Measurements from ENCODE around the gene RAB40B.

The RAB40B gene

DNA sequence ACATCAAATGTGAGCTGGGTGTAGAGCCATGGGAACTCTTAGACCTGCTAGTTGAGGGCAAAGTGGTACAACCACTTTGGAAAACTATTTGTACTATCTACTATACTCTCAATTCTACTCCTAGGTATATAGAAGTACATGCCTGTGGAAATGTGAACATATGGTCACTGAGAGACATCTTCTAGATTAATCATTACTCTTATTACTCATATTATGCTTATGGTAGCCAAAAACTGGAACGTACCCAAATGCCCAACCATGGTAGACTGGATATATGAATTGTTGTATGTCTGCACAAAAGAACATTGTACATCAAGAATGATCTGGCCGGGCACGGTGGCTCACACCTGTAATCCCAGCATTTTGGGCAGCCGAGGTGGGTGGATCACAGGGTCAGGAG, 53.0 kb downstream of the RAB40B start:
- DNase-seq, result no peak

DNA sequence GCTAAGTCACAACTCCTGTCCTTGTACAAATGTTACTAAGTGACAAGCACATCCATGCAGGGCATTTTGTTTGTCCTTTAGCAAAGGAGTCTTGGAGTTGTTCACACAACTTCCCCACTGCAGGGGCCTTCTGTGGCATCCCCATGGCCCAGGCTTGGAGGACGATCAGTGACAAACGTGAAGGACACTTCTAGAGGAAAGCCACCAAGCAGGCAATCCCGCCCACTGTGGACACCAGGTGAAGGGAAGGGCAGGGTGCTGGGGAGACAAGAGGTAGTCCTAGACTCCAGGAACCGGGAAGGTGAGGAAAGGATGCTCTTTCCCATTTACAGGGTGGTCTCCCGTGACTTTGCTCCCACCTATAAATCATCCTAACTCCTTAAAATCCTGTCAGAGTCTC, 54.4 kb downstream of the RAB40B start:
- DNase-seq, result no peak

DNA sequence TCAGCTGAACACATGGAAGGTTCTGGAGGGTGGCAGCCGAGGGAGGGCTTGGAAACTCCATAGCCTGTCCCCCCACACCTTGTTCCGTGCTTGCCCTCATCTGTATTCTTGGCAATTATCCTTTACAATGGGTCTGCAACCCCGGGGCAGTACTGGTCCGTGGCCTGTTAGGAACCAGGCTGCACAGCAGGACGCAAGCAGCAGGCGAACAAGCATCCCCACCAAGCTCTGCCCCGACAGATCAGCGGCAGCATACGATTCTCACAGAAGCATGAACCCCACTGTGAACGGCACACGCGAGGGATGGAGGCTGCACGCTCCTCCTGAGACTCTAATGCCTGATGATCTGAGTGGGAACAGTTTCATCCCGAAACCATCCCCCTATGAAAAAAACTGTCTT, 56.5 kb downstream of the RAB40B start:
- DNase-seq, result no peak

DNA sequence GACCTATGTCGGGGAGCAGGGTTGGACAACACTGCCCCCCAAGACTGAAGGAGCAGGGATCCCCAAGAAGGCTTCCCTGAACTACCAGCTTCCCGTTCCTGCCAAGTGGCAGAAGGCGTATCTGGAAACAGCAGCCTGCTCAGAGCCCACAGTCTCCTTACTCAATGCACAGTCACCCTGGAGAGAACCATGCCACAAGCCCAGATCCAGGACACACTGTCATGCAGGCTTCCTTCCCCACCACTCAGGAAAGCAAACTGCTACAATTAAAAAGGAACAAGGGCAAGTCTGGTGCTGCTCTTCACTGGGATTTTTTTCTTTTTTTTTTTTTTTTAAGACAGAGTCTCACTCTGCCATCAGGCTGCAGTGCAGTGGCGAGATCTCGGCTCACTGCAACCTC, 58.5 kb downstream of the RAB40B start:
- no peak for DNase-seq

DNA sequence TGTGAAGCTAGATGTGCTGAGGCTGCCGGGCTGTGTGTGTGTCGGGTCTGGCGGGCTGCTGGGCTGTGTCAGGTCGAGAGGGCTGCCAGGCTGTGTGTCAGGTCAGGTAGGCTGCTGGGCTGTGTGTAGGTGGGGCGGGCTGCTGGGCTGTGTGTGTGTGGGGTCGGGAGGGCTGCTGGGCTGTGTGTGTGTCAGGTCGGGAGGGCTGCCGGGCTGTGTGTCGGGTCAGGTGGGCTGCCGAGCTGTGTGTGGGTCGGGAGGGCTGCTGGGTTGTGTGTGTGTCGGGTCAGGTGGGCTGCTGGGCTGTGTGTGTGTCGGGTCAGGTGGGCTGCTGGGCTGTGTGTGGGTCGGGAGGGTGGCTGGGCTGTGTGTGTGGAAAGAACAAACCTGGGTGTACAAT, 58.9 kb downstream of the RAB40B start:
- no peak for DNase-seq

DNA sequence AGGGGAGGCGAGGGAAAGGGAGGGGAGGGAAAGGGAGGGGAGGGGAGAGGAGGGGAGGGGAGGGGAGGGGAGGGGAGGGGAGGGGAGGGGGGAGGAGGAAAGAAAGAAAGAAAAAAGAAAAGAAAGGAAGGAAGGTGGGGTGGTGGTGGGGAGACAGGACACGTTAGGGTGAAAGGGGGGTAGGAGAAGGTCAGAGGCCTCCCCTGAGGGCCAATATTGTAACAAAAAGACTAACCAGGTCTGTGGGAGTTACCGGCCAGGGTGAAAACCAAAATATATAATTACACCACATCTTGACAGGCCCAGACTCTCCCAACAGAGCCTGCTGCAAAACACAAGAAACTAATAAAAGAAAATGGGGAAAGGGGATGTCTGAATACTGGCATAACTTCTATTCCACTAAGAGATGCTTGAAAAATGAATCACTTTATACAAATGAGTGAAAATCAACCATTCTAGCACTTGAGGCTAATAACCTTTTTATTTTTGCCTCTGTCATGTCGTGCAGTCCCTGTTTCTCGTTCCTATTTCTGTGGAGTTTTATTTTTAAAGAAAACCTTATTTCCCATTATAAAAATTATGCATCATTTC, 60.2 kb downstream of the RAB40B start:
- no peak for DNase-seq

DNA sequence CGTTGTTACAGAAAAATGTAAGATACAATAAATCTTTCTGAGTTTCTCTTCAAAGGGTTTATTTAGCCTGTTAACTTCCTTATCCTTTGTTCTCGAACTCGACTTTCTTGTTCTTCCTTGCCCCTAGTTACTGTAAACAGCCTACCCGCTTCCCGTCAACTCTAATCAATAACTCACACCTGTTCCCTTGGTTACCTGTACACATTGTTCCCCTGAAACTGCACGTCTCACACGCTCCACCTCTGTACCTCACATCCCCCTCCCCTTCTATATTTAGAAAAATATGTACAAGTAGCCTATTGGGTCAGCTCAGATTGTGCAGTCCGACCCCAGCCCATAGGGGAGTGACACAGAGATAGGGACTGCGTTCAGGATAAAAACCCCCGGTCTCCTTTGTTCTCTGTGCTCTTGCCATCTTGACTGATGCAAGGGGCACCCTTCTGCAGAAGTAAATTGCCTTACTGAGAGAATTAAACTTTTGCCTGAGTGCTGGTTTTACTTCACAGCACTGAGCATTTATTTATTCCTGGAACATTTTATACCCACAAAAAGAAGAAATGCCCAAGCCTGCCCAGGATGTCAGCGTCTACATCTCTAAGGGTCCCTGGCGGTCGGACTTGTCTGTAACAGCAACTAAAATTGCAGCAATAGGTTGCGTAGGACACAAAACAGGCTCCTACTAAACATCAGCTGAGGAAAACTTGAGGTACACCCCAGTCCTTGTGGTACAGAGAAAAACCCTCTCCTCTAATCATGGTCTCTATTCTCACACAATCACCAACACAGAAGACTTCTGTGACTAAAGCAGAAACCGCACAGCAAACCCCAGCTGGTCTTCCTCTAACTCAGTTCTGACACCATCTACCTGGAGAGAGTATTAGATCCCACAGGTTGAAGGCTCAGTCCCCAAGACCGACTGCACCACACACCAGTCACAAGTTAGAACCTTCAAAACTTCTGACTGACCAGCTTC, 61.6 kb downstream of the RAB40B start:
- no peak for DNase-seq

DNA sequence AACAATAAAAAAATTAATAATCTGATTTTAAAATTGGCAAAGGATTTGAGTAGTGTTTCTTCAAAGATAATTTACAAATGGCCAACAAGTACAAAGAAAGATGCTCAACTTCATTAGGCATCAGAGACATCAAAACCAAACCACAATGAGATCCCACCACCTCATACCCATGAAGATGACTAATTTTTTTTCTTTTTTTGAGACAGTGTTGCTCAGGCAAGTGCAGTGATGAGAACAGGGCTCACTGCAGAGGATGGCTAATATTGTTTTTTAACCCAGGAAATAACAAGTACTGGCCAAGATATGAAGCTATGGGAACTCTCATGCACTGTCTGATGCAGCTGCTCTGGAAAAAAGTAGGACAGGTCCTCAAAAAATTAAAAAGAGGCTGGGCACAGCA, 65.2 kb downstream of the RAB40B start:
- no peak for DNase-seq

DNA sequence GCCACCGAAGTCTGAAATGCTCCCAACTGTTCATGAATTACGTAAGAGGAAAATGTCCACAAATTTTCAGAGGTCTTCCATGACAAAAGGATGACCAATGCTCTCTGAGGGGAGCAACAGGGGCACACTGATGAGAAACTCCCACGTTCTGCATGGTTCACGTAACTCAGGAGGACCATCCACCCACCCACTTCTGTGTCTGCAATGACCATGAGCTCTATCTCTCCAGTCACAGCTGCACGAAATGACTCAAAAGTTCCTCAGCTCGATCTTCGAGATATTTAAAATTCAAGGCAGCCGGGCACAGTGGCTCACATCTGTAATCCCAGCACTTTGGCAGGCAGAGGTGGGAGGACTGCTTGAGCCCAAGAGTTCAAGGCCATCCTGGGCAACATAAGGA, 66.0 kb downstream of the RAB40B start:
- DNase-seq, result no peak

DNA sequence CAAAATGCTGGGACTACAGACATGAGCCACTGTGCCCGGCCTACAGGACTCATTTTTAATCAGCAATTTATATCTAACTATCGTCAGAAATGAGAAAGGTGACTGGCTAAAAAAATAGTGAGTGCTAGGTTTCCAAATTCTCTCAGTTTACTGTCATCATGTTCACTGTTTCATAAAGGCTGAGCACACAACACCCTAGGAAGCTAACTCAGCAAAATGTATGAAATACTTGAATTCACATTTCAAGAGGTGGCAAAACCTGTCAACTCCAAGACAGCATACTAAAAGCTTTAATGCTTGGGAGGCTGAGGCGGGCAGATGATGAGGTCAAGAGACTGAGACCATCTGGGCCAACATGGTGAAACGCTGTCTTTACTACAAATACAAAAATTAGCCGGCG, 67.0 kb downstream of the RAB40B start:
- DNase-seq, result no peak

DNA sequence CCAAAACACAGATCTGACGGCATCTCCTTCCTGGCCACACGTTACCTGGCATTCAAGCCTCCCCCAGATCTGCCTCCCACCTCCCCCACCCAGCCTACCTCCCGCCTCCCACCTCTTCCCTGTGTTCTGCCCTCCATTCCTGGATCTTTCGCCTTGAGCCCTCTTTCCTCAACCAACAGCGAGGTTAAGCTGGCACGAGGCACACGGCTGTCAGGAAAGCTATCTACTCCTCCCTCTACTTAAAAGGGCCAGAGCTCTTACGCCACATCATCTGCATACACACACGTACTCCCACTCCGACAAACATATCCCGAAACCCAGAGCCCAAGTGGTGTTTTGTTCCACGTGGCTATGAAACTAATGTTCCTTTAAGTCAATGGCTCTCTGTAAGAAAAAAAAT, 68.3 kb downstream of the RAB40B start:
- DNase-seq, result no peak

DNA sequence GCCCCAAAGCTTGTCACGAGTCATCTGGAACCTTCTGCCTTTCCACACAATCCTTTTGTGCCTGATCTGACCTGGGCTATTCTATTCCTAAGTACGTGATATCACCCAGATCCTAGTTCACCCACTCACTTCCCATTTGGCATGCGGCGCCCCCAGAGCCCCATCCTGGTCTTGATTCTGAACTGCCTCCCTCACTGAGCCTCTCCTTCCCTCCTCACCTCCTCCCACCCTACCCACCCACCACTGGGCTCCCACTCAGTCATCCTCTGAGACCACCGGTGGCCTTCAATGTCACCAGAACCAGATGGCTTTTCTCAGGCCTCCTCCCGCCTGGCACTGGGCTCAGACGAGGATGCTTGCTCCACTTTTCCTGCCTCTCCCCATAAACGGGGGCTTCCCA, 68.8 kb downstream of the RAB40B start:
- no peak for DNase-seq

DNA sequence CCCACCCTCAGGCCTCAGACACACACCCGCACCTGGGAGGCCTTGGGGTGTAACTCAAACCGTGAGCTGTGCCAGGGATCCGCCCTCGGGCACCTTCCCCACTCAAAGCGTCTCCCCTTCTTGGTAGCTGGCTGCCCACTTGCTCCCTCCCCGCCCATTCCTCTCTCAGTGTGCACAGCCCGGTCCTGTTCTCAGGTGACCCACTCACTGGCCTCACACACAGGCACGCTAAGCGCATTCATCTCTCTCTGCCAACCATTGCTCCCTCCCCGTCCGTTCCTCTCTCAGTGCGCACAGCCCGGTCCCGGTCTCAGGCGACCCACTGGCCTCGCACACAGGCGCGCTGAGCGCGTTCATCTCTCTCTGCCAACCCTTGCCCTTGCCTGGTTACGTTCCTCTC, 71.1 kb downstream of the RAB40B start:
- DNase-seq, result no peak

DNA sequence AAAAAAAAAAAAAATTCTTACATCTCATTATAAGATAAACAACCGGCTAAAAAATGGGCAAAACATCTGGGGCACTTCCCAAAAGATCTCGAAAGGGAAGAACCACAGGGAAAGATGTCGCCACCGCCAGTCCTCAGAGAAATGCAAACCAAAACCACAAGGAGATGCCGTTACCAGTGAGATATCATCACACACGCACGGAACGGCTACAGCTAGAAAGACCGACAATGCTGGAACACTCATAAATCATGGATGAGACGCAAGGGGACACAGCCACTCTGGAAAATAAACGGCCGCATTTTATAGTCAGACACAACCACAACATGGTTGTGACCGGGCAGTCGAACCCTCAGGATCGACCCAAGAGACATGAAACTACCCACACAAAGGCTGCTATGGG, 74.8 kb downstream of the RAB40B start:
- no peak for DNase-seq

DNA sequence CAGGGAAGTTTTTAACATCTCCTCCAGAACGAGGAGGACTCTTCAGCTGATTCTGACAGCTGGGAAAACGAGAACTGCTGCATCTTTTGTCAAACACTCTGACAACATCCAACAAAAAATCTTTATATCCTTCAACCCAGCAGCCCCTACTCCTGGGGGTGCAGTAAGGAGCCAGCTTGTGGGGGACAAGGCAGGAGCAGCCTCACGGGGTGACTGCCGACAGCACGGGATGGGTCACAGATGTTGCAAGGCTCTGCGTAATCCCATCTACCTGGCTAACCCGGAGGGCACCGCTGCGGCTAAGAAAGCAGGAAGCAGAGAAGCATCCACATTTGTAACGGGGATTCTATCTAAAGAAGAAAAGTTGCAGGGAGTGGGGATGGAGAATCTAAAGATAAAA, 78.9 kb downstream of the RAB40B start:
- DNase-seq, result no peak

DNA sequence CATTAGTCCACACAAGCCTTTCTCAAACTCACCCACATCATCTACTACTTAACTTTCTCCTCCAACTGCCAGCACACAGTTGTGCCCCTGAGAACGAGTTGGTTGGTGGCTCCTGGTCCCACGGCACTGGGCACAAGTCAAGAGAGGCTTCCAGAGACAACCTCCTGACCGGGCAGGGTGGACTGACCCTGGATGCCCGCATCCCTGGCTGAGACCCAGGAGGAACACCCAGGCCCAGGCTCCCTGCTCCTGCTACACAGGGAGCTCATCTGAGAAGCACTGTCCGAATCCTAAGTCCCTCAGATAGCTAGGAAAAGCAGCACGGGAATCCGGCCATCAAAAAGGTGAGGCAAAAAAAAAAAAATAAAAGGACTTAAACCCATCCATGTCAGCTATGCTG, 79.3 kb downstream of the RAB40B start:
- DNase-seq, result no peak

DNA sequence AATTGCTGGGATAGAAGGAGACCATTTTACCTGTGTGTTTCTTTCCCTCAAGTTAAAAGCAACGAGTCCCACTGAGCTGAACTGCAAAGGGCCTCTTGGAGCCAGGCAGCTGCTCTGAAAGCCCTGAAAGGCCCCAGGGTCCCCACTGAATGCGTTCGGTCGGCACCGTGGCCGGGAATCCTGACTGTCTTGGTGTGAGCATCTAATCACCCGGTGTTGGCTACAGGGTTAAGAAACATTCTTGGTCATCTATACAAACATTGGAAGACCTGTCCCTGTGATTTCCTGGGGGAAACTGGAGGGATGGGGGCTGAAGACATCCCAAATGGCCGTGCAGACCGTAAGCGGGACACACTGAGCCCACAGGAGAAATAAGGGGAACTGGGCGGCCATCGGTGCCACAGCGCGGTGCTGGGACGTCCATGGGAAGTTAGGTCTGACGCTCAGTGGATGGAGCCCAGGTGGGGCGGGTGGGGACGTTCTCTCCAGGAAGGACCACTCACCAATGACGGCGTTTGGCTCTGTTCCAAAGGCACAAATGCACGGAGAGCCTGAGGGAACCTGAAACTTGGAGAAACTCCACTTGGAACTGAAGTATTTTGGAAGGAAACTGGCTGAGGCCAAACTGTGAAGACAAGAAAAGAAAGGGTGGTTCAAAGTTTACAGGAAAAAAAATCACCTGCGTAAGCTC, 82.3 kb downstream of the RAB40B start:
- no peak for DNase-seq

DNA sequence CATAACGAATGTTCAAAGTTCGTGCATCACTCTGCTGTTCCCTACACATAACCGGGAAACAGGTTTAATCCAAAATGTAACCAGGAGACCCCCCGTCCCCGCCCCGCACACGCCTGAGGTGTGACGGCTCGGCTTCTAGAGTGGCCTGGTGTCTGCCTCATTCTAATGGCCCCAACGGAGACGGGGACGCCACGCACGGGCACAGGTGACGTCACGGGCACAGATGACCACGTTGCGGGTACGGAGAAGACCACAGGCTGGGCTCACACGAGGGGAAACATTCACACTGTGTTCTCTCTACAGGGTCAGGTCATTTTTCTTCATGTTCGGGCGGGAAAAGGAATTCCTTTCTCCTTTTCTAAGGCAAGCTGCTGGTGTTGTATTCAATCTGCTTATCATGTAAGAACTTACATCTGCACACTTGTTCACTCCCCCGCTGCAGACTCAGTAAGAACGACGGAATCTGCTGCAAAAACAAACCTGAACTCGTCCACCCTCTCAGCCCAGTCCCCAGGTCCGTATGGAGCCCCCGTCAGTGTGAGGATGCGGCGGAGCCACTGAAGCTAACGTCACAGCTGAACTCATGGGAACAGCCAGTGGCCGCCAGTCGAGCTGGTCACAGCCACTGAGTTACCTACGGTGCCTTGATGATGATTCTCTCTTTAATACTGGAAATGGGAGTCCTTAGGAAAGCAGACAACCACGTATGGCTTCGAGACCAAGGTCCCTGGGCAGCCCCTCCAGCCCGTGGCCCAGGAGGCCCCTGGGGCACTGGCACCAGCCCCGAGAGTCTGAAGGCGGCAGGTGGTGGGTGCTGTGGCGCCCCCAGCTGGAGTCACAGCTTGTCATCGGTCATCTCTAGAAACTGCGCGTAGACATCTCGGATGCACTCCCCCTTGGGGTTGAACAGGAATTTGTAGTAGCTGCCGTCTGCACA, 83.1 kb downstream of the RAB40B start:
- no peak for DNase-seq

DNA sequence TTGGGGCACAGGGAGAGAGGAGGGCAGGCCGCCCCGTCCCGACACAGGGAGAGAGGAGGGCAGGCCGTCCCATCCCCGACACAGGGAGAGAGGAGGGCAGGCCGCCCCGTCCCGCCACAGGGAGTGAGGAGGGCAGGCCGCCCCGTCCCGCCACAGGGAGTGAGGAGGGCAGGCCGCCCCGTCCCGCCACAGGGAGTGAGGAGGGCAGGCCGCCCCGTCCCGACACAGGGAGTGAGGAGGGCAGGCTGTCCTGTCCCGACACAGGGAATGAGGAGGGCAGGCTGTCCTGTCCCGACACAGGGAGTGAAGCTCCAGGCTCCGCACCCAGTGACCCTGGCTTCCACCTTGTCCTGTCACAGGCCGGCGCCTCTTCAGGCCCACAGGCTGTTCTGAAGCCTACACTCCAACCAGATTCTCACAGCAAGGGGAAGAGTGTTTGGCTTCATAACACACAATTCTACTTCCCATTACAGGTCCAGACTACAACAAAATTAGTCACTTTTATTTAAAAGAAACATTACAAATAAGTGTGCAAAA, 84.3 kb downstream of the RAB40B start:
- no peak for DNase-seq

DNA sequence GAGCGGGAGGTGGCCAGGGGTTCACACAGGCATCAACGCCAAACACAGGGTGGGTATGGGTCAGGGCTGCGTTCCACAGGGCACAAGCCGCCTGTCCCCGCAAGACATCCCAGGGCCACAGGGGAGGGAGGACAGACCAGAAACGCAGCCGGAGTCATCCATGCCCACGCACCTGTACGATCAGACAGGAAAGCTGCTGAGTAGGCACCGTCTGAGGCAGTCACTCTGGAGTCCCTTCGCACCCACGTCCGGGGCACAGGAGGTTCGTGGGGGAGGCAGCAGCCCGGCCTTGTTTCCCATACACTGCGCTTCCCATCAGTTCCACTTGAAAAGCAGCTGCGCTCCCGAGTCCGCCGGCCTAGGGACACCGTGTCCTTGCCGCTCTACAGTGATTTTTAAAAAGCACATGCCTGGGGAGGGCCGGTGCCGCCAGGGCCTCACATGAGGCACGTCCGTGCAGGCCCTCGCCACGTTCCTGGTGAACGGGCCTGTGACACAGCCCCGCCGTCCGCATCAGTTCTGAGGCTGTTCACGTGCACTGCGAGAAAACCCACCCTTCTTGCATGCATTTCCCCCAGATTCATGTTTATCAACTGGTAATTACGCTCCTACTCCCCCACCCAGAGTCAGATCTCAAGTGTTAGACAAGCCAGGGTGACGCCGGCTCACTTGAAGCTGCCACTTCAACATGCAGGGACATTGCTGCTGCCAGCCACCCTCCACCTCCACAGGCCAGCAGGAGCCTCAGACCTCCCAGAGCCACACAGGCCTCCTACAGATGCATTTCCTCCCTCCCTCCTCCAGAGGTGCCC, 85.0 kb downstream of the RAB40B start:
- DNase-seq, result no peak
